ENCODE data around the gene CXXC1.
"Not testable (repeated sequence)": the region's sequence is repeated elsewhere in the genome, so short reads cannot be mapped to it uniquely, and the experiment has no call there.

Gene CXXC1

GRCh38 chr18:50297621-50298442, 10.3 kb upstream of the CXXC1 start:
- peak; percentile 40 to 48 for DNase-seq

- no peak for DNase-seq
These were observed 5.5 kb upstream of the CXXC1 start for GRCh38 chr18:50293039-50293438.

GRCh38 chr18:50289108-50289443, 1.6 kb upstream of the CXXC1 start:
- no peak for DNase-seq

DNA sequence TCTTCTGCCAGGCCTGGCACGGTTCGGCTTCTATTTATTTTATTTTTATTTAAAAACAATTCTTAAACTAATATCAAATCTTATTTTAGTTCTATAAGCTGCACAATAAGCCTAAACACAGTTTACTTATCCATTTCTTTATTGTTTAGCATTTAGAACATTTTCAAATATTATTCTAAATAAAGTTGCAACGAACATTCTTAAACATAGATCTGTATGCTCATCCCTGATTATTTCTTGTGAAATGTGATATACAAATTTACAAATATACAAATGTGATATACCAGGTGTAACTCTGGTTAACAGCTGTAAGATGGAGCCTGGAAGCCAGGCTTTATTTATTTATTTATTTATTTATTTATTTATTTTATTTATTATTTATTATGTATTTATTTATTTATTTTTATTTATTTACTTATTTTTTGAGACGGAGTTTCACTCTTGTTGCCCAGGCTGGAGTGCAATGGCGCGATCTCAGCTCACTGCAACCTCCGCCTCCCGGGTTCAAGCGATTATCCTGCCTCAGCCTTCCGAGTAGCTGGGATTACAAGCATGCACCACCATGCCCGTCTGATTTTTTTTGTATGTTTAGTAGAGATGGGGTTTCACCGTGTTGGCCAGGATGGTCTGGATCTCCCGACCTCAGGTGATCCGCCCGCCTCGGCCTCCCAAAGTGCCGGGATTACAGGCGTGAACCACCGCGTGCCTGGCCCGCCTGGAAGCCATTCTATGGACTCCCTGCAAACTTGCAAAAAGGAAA, 1.0 kb upstream of the CXXC1 start:
- DNase-seq, result not testable (repeated sequence)

- no peak for DNase-seq
These were observed 458 bp downstream of the CXXC1 start for GRCh38 chr18:50287028-50287440.

GRCh38 chr18:50286391-50287027, 983 bp downstream of the CXXC1 start:
- DNase-seq, result no peak

DNA sequence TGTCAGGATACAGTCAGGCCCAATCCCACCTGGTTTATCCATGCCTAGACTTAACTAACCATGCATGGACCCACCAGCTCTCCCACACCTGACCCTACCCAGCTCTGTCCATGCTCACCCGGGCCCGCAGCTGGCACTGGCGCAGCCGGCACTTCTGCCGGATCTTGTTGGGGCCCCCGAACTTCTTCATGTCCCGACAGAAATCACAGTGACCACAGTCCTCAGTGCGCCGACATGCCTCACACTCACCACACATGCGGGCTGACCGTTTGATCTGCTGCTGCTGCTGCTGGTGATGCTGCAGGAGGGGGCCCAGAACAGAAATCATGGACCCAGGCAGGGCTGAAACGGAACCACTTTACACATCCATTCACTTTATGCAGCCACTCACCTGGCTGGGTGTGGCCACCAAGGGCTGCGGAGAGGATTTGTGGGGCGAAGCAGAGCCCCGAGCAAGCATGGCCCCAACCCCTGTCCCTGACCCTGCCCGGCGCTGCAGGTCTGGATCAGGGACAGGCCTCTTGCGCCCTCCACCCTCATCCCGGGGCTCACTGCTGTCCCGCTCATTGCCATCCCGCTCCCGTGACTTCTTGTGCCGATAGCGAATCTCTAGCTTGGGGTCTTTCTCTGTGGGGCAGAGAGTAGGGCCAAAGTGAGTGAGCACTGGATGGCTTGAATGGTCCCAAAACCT, 1.7 kb downstream of the CXXC1 start:
- no peak for DNase-seq

DNA sequence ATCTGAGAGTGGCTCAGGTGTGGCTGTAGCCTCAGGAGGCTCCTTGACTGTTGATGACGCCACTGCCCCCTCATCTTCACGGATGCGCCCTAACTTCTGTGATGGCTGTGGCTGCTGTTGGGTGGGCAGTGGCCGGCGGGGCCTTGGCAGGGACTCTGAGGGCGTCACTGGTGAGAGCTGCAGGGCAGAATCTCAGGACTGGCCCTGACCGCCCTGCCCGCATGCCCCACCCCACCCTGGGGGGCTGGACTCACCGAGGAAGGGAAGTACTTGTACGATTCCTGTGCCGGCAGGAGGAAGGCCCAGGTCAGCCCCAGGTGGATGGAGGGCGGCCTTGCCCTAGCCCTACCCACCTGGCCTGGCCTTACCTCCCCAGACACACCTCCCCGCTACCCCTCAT, 2.4 kb downstream of the CXXC1 start:
- DNase-seq, result no peak

DNA sequence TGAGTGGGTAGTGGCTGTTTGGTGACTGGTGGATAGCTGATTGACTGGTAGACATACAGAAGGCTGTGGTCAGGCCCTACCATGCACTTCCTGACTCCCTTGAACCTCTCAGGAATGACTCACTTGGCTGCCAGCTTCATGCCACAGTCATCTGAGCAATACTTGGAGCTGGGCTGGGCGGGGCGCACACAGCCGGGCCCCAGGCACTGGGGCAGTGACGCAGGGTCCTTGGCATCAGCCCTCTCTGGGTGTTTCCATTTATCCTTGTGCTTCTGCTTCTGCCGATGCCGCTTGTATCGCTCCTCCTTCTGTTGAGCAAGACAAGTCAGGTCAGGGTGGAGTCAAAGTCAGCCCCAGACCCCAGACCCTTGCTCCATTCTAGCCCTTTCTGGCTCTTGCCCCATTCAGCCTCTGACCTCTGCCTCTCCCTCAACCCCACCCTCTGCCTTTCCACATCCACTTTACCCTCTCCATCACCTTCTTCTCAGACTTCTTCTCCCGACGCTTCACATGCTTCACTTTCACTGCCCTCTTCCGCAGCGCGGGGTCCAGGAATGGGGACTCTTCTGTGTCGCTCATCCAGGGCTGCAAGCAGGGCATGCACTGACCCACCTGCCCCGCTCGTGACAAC, 3.1 kb downstream of the CXXC1 start:
- DNase-seq, result no peak

DNA sequence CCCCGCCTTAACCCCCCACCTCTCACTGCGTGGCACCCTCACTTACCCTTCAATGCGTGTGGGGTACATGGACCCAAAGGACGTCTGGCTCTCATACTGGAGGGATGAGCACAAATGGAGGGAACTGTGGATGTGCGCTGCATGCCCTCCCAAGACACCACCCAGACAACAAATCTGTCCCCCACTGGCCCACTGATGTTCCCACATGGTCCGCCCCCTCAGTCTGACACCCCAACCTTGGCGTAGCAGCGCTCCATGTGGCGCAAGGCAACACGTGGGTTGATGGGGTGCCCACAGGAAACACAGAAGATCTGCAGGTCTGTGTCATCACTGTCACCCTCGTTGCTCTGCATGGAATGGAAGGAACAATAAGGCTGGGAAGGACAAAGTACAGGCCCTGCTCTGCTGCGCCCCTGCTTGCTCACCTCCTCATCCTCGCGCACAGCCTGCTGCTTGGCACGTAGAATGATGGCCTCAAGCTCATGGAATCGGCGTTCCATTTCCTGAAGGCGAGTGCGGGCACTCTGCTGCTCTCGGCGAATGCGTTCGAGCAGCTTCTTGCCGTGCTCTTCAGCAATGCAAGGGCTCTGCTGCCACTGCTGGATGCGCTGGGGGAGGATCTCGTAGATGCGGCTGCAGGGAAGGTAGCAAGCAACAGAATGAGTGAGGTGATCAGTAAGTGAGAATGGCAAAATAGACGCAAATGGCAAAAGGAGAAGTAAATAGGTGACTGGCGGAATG, 3.9 kb downstream of the CXXC1 start:
- no peak for DNase-seq

DNA sequence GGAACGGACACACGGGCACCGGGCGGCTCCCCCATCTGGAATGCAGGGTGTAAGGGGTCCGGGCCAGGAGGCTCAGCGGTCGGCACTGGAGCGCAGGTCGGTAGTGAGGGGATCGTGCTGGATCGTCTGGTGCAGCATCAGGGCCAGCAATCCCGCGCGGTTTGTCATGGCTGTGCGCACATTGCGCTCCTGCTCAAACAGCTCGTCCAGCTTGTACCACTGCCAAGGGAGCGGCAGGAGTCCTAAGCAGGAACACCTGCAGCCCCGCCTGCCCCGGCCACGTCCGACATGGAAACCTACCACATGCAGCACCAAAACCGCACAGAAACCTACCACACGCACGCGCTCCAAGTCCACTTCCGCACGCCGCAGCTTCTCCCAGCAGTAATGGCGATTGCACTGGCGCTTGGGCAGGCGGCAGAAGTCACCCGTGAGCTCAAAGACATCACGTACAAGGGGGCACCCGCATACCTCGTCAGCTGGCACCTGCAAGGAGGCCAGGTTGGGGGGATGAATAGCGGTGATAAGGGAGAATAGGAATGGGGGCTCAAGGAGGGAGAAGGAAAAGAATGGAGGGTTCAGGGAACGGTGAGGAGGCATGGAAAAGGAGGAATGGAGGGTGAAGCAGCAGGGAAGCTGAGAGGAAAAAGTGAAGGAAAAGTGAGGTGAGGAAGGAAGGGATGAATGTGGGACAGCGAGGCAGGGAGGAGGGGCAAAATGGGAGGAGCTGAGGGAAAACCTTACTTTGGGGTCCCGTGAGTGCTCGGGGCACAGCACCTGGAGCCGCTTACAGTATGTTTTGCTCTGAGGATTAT, 4.8 kb downstream of the CXXC1 start:
- no peak for DNase-seq

DNA sequence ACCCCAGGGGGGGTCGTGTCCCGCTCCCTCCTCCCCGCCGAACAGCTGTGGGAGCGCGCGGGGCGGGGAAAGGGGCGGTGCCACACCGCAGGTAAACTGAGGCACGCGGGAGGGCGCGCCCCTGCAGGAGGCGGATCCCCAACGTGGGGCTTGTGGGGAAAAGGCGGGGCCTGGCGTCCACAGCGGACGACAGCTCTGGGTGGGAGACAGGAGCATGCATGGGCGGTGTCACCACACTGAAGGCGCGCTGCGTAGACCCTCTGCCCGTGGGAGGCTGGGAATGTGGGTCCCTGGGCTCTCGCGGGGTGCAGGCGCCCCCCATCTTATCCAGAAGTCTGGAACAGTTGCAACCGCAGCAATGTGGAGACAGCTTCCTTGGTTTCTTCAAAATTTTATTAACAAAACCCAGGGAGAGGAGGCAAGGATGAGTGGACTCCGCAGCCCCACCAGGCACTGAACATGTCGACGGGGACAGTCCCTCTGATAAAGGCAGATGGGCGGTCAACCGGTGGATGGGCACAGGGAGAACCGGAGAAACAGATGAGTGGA, 5.4 kb downstream of the CXXC1 start:
- DNase-seq, result no peak

GRCh38 chr18:50281295-50281971, 6.1 kb downstream of the CXXC1 start, which contains the start of gene MBD1:
TSS of gene MBD1 (minus strand) at chr18:50281523. CDS start at chr18:50279992, 1,531 bp downstream.
- peak; percentile 94 to 98 for DNase-seq

DNA sequence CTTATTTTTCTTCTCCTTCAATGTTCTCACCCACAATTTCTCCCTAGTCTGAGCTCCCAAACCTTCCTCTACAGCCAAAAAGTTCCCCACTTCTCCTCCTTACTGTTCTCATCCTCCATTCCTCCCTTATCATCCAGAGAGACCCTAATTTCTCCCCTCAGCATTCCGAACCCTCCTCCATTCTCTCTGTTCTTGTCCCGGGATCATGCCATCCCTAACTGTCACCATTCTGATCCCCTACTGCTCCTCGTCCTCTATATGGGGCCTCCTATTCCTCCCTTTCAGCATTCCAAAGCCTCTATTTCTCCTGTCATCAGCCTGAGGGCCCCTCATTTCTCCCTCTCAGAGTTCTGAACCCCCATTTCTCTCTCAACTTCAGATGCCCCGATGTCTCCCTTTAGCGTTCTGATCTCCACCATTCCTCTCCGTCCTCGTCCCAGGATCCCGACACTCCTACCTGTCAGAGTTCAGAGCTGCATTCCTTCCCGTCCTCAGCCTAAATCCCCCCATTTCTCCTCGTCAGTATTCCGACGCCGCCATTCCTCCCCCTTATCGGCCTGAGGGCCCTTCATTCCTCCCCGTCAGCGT, 6.7 kb downstream of the CXXC1 start:
- DNase-seq, result no peak

GRCh38 chr18:50279752-50280151, 7.7 kb downstream of the CXXC1 start:
- no peak for DNase-seq

DNA sequence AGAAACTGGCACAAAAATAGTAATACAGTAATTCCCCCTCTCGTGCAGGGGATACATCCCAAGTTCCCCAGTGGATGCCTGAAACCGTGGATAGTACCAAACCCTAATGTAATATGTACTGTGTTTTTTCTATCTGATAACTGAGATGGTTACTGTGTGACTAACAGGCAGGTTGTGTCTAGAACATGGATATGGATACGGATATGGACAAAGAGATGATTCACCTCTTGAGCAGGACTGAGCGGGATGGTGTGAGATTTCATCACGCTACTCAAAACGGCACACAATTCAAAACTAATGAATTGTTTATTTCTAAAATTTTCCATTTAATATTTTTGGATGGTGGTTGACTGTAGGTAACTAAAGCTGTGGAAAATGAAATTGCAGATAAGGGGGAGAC, 9.6 kb downstream of the CXXC1 start:
- no peak for DNase-seq

- DNase-seq, result no peak
These were observed 11.0 kb downstream of the CXXC1 start for GRCh38 chr18:50276452-50276851.

- DNase-seq, result no peak
These were observed 11.9 kb downstream of the CXXC1 start for GRCh38 chr18:50275503-50276036.

- DNase-seq, result no peak
These were observed 12.6 kb downstream of the CXXC1 start for GRCh38 chr18:50274941-50275340.
